Natural killer cell (primary cell): ENCODE results near the gene PUSL1. TPM values are rescaled to one million over a fixed set of nuclear protein-coding genes. Genes with fewer than 3 reads are reported as not detected.
A peak's percentile ranks its signal among the peaks of the same experiment; 100 is the strongest.

Experiments
- ATAC-seq, 3 donors: fragments of 150-1000 bp in 2 of 3; fragments of 200-7000 bp in 1 of 3; cut with Tn5 transposase; 1 replicate in 1 of 3; 2 replicates in 2 of 3; pipeline ENCODE4 v1.10.0; 2021; ENCODE audit warnings: mild to moderate bottlenecking in 2 of 3, moderate library complexity in 2 of 3
- DNase-seq, 2 donors: peaks; one replicate each; pipeline versions ENCODE4 v3.0.0 to v3.0.0-alpha.2; 2013 to 2021; ENCODE audit warnings: mixed read lengths in 1 of 2
- H3K27ac ChIP-seq: one replicate; pipeline ENCODE4 v1.5.1; 2013; ENCODE audit warnings: mild to moderate bottlenecking, low read length
- H3K27me3 ChIP-seq: one replicate; pipeline ENCODE4 v1.6.1; 2013; ENCODE audit warnings: low read length; ENCODE audit not compliant: control insufficient read depth, insufficient read depth
- H3K36me3 ChIP-seq: one replicate; pipeline ENCODE4 v1.6.1; 2013; ENCODE audit warnings: low read length; ENCODE audit not compliant: control insufficient read depth, insufficient read depth
- H3K4me1 ChIP-seq: one replicate; pipeline ENCODE4 v1.6.1; 2013; ENCODE audit warnings: low read length; ENCODE audit not compliant: control insufficient read depth, insufficient read depth
- H3K4me3 ChIP-seq: one replicate; pipeline ENCODE4 v1.5.1; 2013; ENCODE audit warnings: low read length
- H3K9me3 ChIP-seq: one replicate; pipeline ENCODE4 v1.6.1; 2013; ENCODE audit warnings: low read length; ENCODE audit not compliant: control insufficient read depth, insufficient read depth
- H3K27ac Mint-ChIP-seq, 2 donors: one replicate each; pipeline ENCODE4 v1.8.0; 2022; ENCODE audit warnings: mild to moderate bottlenecking in 2 of 2, mixed read lengths in 2 of 2, moderate library complexity in 1 of 2
- H3K27me3 Mint-ChIP-seq, 2 donors: one replicate each; pipeline ENCODE4 v1.8.0; 2022; ENCODE audit warnings: low read depth in 2 of 2, mixed read lengths in 2 of 2
- H3K36me3 Mint-ChIP-seq: one replicate; pipeline ENCODE4 v1.8.0; 2022; ENCODE audit warnings: mixed read lengths
- H3K4me1 Mint-ChIP-seq, 2 donors: one replicate each; pipeline ENCODE4 v1.8.0; 2022; ENCODE audit warnings: mixed read lengths in 2 of 2
- H3K4me3 Mint-ChIP-seq: one replicate; pipeline ENCODE4 v1.8.0; 2022; ENCODE audit warnings: mild to moderate bottlenecking, moderate library complexity, mixed read lengths
- H3K9me3 Mint-ChIP-seq, 2 donors: one replicate each; pipeline ENCODE4 v1.8.0; 2022; ENCODE audit warnings: mixed read lengths in 2 of 2
- CTCF ChIP-seq: fragments of 200-600 bp; IDR thresholded peaks from one replicate; pipeline ENCODE4 v1.8.0; 2022; ENCODE audit warnings: antibody characterized with exemption
- WGBS: methylation state at CpG from one replicate; pipeline ENCODE4 v1.1.7; 2013; ENCODE audit warnings: missing lambda C conversion rate; ENCODE audit not compliant: insufficient coverage; 5-methylcytosine and 5-hydroxymethylcytosine counted together
- intact Hi-C: fragments of 100-400 bp; cut with micrococcal nuclease; formaldehyde crosslinking; loops from one replicate; pipeline ENCODE4 v1.14.2; 2022
- total RNA-seq, 4 donors: library from RNA; stranded (reverse); fragments of 120-200 nt in 1 of 4; gene quantifications; one replicate each; pipeline versions ENCODE4 v1.2.3 to v1.2.4, GENCODE V29; 2013 to 2022

PUSL1 gene
- total RNA-seq, 3 donors from 2014 or later (not counting 1 experiment from before 2014, with no cell fraction given), result 11.1 to 13.0 (median 12.9) TPM

GRCh38 chr1:1274299-1274930 is 34.0 kb upstream of the PUSL1 start:
- no peaks in the 10 kb centered on the region for H3K27me3 Mint-ChIP-seq
- H3K36me3 Mint-ChIP-seq, result no peaks in the 10 kb centered on the region
- peaks cover 28 to 34% of the 10 kb centered on the region in 2 donors for H3K4me1 Mint-ChIP-seq
- ATAC-seq, result no peak
- Histone ChIP-seq H3K27me3 (no peaks in the 10 kb centered on the region), H3K4me3 (peak overlapping the region; percentile 68), H3K36me3 (no peaks in the 10 kb centered on the region), H3K9me3 (no peaks in the 10 kb centered on the region), H3K4me1 (peaks cover 40% of the 10 kb centered on the region), H3K27ac (peak overlapping the region; percentile 21)
- H3K27ac Mint-ChIP-seq, result peak overlapping the region in 1 of 2 donors; percentile 51
- no peak for TF ChIP-seq CTCF
- no peak for DNase-seq
- peak overlapping the region; percentile 81 for H3K4me3 Mint-ChIP-seq
- H3K9me3 Mint-ChIP-seq, result no peaks in the 10 kb centered on the region
- 32% methylated on average over 31 of the region's 31 CpGs for WGBS
- intact Hi-C loops, result loop anchor here (5.0 kb wide), 2 partner anchors 33 to 157 kb away; partner anchors contain the start of genes ACAP3, C1orf159 and PUSL1

GRCh38 chr1:1274931-1275431 is 33.4 kb upstream of the PUSL1 start:
- no peaks in the 10 kb centered on the region for H3K9me3 ChIP-seq
- no peak overlapping the region for H3K4me3 ChIP-seq
- WGBS, result 94% methylated on average over 15 of the region's 15 CpGs
- H3K36me3 ChIP-seq, result no peaks in the 10 kb centered on the region
- H3K4me1 ChIP-seq, result peaks cover 40% of the 10 kb centered on the region
- ATAC-seq (no peak), DNase-seq (no peak)
- Mint-ChIP-seq H3K27ac (peak overlapping the region in 1 of 2 donors; percentile 51), H3K9me3 (no peaks in the 10 kb centered on the region), H3K4me1 (peaks cover 25 to 29% of the 10 kb centered on the region in 2 donors), H3K27me3 (no peaks in the 10 kb centered on the region), H3K4me3 (peak overlapping the region; percentile 81), H3K36me3 (no peaks in the 10 kb centered on the region)
- H3K27me3 ChIP-seq, result no peaks in the 10 kb centered on the region
- no peak overlapping the region for H3K27ac ChIP-seq
- intact Hi-C loops, result loop anchor here (5.0 kb wide), 2 partner anchors 32 to 158 kb away; partner anchors contain the start of genes ACAP3, C1orf159 and PUSL1
- no peak for TF ChIP-seq CTCF

- Mint-ChIP-seq H3K27me3 (no peaks in the 10 kb centered on the region), H3K36me3 (no peaks in the 10 kb centered on the region), H3K4me3 (peak overlapping the region; percentile 72), H3K27ac (no peak overlapping the region), H3K9me3 (no peaks in the 10 kb centered on the region), H3K4me1 (peaks cover 17 to 21% of the 10 kb centered on the region in 2 donors)
- H3K4me1 ChIP-seq, result peaks cover 33% of the 10 kb centered on the region
- H3K36me3 ChIP-seq, result no peaks in the 10 kb centered on the region
- no peak for ATAC-seq
- intact Hi-C loops, result no loop called here
- H3K9me3 ChIP-seq, result no peaks in the 10 kb centered on the region
- H3K4me3 ChIP-seq, result no peak overlapping the region
- no peak overlapping the region for H3K27ac ChIP-seq
- WGBS, result 87% methylated on average over 9 of the region's 9 CpGs
- TF ChIP-seq CTCF, result no peak
- H3K27me3 ChIP-seq, result no peaks in the 10 kb centered on the region
- DNase-seq, result no peak
Measured at GRCh38 chr1:1275836-1276235, 32.6 kb upstream of the PUSL1 start.
